Smooth muscle cell (in vitro differentiated cells): ENCODE measurements around the gene ZBTB47. TPM values are rescaled to one million over a fixed set of nuclear protein-coding genes. Genes with fewer than 3 reads are reported as not detected.

Experiments used
- DNase-seq: peaks from one replicate; lab custom pipeline; 2025; ENCODE audit not compliant: unreplicated experiment; lab: John Stamatoyannopoulos, UW
- H2AFZ ChIP-seq: fragments of 200-600 bp; sonication (generic); 2 replicates; pipeline ENCODE4 v1.6.0; 2016; ENCODE audit warnings: antibody characterized with exemption, low read depth, mild to moderate bottlenecking
- H3F3A ChIP-seq: fragments of 200-600 bp; sonication (generic); 2 replicates; pipeline ENCODE4 v1.6.0; 2017; ENCODE audit warnings: antibody characterized with exemption, low read depth
- H3K27ac ChIP-seq: fragments of 200-600 bp; sonication (generic); 2 replicates; pipeline ENCODE4 v1.5.1; 2016; ENCODE audit warnings: low read depth, mild to moderate bottlenecking
- H3K27me3 ChIP-seq: fragments of 200-600 bp; sonication (generic); 2 replicates; pipeline ENCODE4 v1.6.1; 2016; ENCODE audit warnings: low read depth, mild to moderate bottlenecking
- H3K36me3 ChIP-seq: fragments of 200-600 bp; sonication (generic); 2 replicates; pipeline ENCODE4 v1.5.1; 2016; ENCODE audit warnings: low read depth
- H3K4me1 ChIP-seq: fragments of 200-600 bp; sonication (generic); 2 replicates; pipeline ENCODE4 v1.5.1; 2016; ENCODE audit warnings: low read depth
- H3K4me2 ChIP-seq: fragments of 200-600 bp; sonication (generic); 2 replicates; pipeline ENCODE4 v1.6.0; 2016; ENCODE audit warnings: mild to moderate bottlenecking
- H3K4me3 ChIP-seq: fragments of 200-600 bp; sonication (generic); 2 replicates; pipeline ENCODE4 v1.5.1; 2016; ENCODE audit warnings: mild to moderate bottlenecking
- H3K79me2 ChIP-seq: fragments of 200-600 bp; sonication (generic); 2 replicates; pipeline ENCODE4 v1.6.0; 2016; ENCODE audit warnings: low read depth, mild to moderate bottlenecking
- H3K9ac ChIP-seq: fragments of 200-600 bp; sonication (generic); 2 replicates; pipeline ENCODE4 v1.6.0; 2016; ENCODE audit warnings: low read depth
- H3K9me3 ChIP-seq: fragments of 200-600 bp; sonication (generic); replicated peaks from 2 replicates; pipeline ENCODE4 v1.5.1; 2016; ENCODE audit warnings: low read depth
- H4K20me1 ChIP-seq: fragments of 200-600 bp; sonication (generic); 2 replicates; pipeline ENCODE4 v1.6.0; 2016; ENCODE audit warnings: low read depth
- CTCF ChIP-seq: fragments of 200-600 bp; sonication (generic); IDR thresholded peaks from 2 replicates; pipeline ENCODE4 v1.5.1; 2017; ENCODE audit warnings: borderline replicate concordance, mild to moderate bottlenecking, antibody characterized with exemption; ENCODE audit not compliant: insufficient read depth, poor library complexity, severe bottlenecking
- WGBS: methylation state at CpG from one replicate; pipeline ENCODE4 v1.1.7; 2016; ENCODE audit warnings: low lambda C conversion rate; 5-methylcytosine and 5-hydroxymethylcytosine counted together
- polyA plus RNA-seq: library from polyadenylated mRNA; unstranded; fragments of >200 nt; fragmentation: Nextera tagmentation; extraction: Ambion mirVana; gene quantifications from 2 replicates; pipeline ENCODE4 v1.2.1, GENCODE V29; 2016
- total RNA-seq: library from RNA; depleted of rRNA; stranded (reverse); fragments of >200 nt; gene quantifications from 2 replicates; pipeline ENCODE4 v1.2.3, GENCODE V29; 2014

ZBTB47 gene
- total and polyA plus RNA-seq, 2 experiments from 2014 or later, result 4.6 to 7.7 TPM

- Histone ChIP-seq H4K20me1 (no peaks in the 10 kb centered on the region), H3K36me3 (no peaks in the 10 kb centered on the region), H3K79me2 (no peaks in the 10 kb centered on the region), H3K9ac (no peak overlapping the region), H3K27me3 (peaks cover 17% of the 10 kb centered on the region), H3K27ac (no peak overlapping the region), H3K4me2 (no peak overlapping the region), H3K9me3 (no peaks in the 10 kb centered on the region), H2AFZ (no peak overlapping the region), H3K4me1 (no peaks in the 10 kb centered on the region), H3F3A (no peaks in the 10 kb centered on the region), H3K4me3 (no peak overlapping the region)
- TF ChIP-seq CTCF, result no peak
- DNase-seq, result no peak
- 89% methylated on average over 17 of the region's 17 CpGs for WGBS
These were observed 39.4 kb downstream of the ZBTB47 start for GRCh38 chr3:42692667-42693529.

GRCh38 chr3:42693530-42693930 is 40.0 kb downstream of the ZBTB47 start:
- Histone ChIP-seq H3K27ac (no peak overlapping the region), H3K27me3 (peaks cover 17% of the 10 kb centered on the region), H4K20me1 (no peaks in the 10 kb centered on the region), H3K4me2 (no peak overlapping the region), H3K79me2 (no peaks in the 10 kb centered on the region), H3F3A (no peaks in the 10 kb centered on the region), H3K9ac (no peak overlapping the region), H3K9me3 (no peaks in the 10 kb centered on the region), H2AFZ (no peak overlapping the region), H3K4me1 (no peaks in the 10 kb centered on the region), H3K36me3 (no peaks in the 10 kb centered on the region), H3K4me3 (no peak overlapping the region)
- DNase-seq, result no peak
- 81% methylated on average over 3 of the region's 4 CpGs for WGBS
- TF ChIP-seq CTCF, result no peak

- Histone ChIP-seq H3K36me3 (no peaks in the 10 kb centered on the region), H3K4me3 (no peak overlapping the region), H4K20me1 (no peaks in the 10 kb centered on the region), H3F3A (no peaks in the 10 kb centered on the region), H3K27me3 (peaks cover 17% of the 10 kb centered on the region), H3K4me1 (no peaks in the 10 kb centered on the region), H3K79me2 (no peaks in the 10 kb centered on the region), H3K4me2 (no peak overlapping the region), H2AFZ (no peak overlapping the region), H3K9me3 (no peaks in the 10 kb centered on the region), H3K27ac (no peak overlapping the region), H3K9ac (no peak overlapping the region)
- TF ChIP-seq CTCF, result no peak
- DNase-seq, result no peak
These were observed 40.9 kb downstream of the ZBTB47 start for GRCh38 chr3:42694366-42694765.
